DND-41 (cell line): ENCODE measurements around the gene NUBPL.

Experiments used
- ATAC-seq: fragments of 200-7000 bp; cut with Tn5 transposase; 3 replicates; pipeline ENCODE4 v1.9.1; 2021; ENCODE audit warnings: low read depth; ENCODE audit not compliant: insufficient read depth
- DNase-seq: peaks from one replicate; pipeline ENCODE4 v3.0.0-alpha.2; 2020
- H2AFZ ChIP-seq: 2 replicates; pipeline ENCODE4 v1.6.0; 2012; ENCODE audit warnings: low read depth, low read length
- H3K27ac ChIP-seq: 2 replicates; pipeline ENCODE4 v1.5.1; 2012; ENCODE audit warnings: low read length, inconsistent platforms
- H3K27me3 ChIP-seq: fragments of 200-600 bp; sonication (generic); 2 replicates; pipeline ENCODE4 v1.6.0; 2012; ENCODE audit warnings: low read length, mild to moderate bottlenecking, inconsistent platforms; ENCODE audit not compliant: insufficient read depth, poor library complexity
- H3K36me3 ChIP-seq: 2 replicates; pipeline ENCODE4 v1.5.1; 2012; ENCODE audit warnings: low read length, inconsistent platforms; ENCODE audit not compliant: insufficient read depth
- H3K4me1 ChIP-seq: 2 replicates; pipeline ENCODE4 v1.5.1; 2012; ENCODE audit warnings: mild to moderate bottlenecking, low read length; ENCODE audit not compliant: insufficient read depth
- H3K4me2 ChIP-seq: 2 replicates; pipeline ENCODE4 v1.6.0; 2012; ENCODE audit warnings: mild to moderate bottlenecking, moderate library complexity, low read length, inconsistent platforms; ENCODE audit not compliant: insufficient read depth
- H3K4me3 ChIP-seq, 2 experiments: fragments of 200-600 bp in 1 of 2; shearing (Covaris generic) in 1 of 2; 2 replicates each; pipeline ENCODE4 v1.5.1; 2012 to 2016; ENCODE audit warnings: inconsistent platforms in 2 of 2, low read length in 2 of 2, mild to moderate bottlenecking in 2 of 2, low read depth in 1 of 2, moderate library complexity in 1 of 2
- H3K79me2 ChIP-seq: 2 replicates; pipeline ENCODE4 v1.6.0; 2012; ENCODE audit warnings: low read length, inconsistent platforms; ENCODE audit not compliant: insufficient read depth
- H3K9ac ChIP-seq: 2 replicates; pipeline ENCODE4 v1.6.0; 2012; ENCODE audit warnings: low read depth, mild to moderate bottlenecking, inconsistent platforms, low read length, moderate library complexity
- H3K9me3 ChIP-seq: 2 replicates; pipeline ENCODE4 v1.5.1; 2012; ENCODE audit warnings: low read length, moderate library complexity, mild to moderate bottlenecking, inconsistent platforms; ENCODE audit not compliant: insufficient read depth, severe bottlenecking
- H4K20me1 ChIP-seq: 2 replicates; pipeline ENCODE4 v1.6.0; 2012; ENCODE audit warnings: low read length; ENCODE audit not compliant: insufficient read depth
- EZH2 ChIP-seq: IDR thresholded peaks from 3 replicates; pipeline ENCODE4 v1.6.1; 2012; ENCODE audit warnings: borderline replicate concordance, low read depth, mild to moderate bottlenecking, moderate library complexity, low read length, inconsistent platforms; ENCODE audit not compliant: severe bottlenecking
- TF ChIP-seq, protein P1 (sequence below): IDR thresholded peaks from 2 replicates; pipeline ENCODE4 v1.5.1; 2012; ENCODE audit warnings: borderline replicate concordance, low read length, moderate library complexity, mild to moderate bottlenecking; ENCODE audit not compliant: poor library complexity, severe bottlenecking; ENCODE audit errors: extremely low read depth

The NUBPL gene

DNA sequence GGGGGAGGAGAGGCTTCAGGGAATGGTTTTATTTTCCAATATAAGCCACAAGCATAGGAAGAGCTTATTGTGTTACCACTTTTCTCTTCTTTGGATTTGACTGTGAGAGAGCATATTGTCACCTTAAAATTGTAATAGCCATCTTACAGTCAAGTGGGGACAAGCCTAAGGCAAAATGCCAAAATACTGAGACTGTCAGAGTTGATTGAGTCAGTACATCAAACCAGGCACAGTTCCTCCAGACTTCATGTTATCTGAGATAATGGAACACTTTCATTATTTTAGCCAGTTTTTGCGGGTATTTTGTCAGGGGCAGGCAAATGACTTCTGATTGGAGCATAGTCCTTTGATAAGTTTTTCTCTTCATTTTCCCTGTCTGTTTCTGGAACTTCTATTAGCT lies 19.5 kb upstream of the NUBPL start:
- no peaks in the 10 kb centered on the region for H4K20me1 ChIP-seq
- no peak for DNase-seq
- no peaks in the 10 kb centered on the region for H3K9me3 ChIP-seq
- no peak overlapping the region for H3K4me2 ChIP-seq
- no peak for TF ChIP-seq EZH2
- ATAC-seq: no peak
- H3K79me2 ChIP-seq: no peaks in the 10 kb centered on the region
- H3K9ac ChIP-seq: no peak overlapping the region
- H2AFZ ChIP-seq: no peak overlapping the region
- H3K27ac ChIP-seq: no peak overlapping the region
- no peak overlapping the region for H3K4me3 ChIP-seq
- H3K4me1 ChIP-seq: no peaks in the 10 kb centered on the region
- H3K27me3 ChIP-seq: no peaks in the 10 kb centered on the region
- H3K36me3 ChIP-seq: no peaks in the 10 kb centered on the region

DNA sequence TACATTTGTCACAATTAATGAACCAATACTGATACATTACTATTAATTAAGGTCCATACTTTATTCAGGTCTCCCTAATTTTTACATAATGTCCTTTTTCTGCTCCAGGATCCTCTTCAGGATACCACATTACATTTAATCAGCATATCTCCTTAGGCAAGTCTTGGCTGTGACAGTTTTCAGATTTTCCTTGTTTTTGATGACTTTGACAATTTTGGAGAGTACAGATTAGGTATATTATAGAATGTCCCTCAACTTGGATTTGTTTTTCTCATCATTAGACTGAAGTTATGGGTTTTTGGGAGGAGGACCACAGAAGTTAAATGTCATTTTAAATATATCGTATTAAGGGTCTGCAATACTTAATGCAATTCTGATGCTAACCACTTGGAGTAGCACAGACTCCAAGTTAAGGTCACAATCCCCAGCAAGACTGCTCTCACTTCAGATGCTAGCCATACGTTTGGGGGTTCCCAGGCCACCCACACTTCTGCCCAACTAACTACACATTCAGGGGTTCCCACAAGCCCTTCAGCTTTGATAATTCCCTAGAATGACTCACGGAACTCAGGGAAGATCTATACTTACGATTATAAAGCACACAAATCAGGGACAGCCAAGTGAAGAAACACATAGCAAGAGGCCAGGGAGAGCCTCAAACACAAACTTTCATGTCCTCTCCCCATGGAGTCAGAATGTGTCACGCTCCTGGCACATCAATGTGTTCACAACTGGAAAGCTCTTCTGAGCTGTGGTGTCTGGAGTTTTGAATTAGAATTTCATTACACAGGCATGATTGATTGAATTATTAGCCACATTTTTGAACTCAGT lies 17.0 kb upstream of the NUBPL start:
- no peak overlapping the region for H3K9ac ChIP-seq
- TF ChIP-seq EZH2: no peak
- TF ChIP-seq, protein P1, sequence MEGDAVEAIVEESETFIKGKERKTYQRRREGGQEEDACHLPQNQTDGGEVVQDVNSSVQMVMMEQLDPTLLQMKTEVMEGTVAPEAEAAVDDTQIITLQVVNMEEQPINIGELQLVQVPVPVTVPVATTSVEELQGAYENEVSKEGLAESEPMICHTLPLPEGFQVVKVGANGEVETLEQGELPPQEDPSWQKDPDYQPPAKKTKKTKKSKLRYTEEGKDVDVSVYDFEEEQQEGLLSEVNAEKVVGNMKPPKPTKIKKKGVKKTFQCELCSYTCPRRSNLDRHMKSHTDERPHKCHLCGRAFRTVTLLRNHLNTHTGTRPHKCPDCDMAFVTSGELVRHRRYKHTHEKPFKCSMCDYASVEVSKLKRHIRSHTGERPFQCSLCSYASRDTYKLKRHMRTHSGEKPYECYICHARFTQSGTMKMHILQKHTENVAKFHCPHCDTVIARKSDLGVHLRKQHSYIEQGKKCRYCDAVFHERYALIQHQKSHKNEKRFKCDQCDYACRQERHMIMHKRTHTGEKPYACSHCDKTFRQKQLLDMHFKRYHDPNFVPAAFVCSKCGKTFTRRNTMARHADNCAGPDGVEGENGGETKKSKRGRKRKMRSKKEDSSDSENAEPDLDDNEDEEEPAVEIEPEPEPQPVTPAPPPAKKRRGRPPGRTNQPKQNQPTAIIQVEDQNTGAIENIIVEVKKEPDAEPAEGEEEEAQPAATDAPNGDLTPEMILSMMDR: peak; percentile 41
- H3K27ac ChIP-seq: no peak overlapping the region
- H3K4me2 ChIP-seq: no peak overlapping the region
- DNase-seq: no peak
- H3K9me3 ChIP-seq: peaks cover 3% of the 10 kb centered on the region
- no peaks in the 10 kb centered on the region for H3K27me3 ChIP-seq
- no peaks in the 10 kb centered on the region for H3K79me2 ChIP-seq
- no peak overlapping the region for H2AFZ ChIP-seq
- H3K4me3 ChIP-seq: no peak overlapping the region
- no peaks in the 10 kb centered on the region for H3K4me1 ChIP-seq
- H3K36me3 ChIP-seq: no peaks in the 10 kb centered on the region
- no peaks in the 10 kb centered on the region for H4K20me1 ChIP-seq
- no peak; the same call in 2 of the 3 replicates for ATAC-seq

GRCh38 chr14:31544816-31545215 lies 16.4 kb upstream of the NUBPL start:
- H4K20me1 ChIP-seq: no peaks in the 10 kb centered on the region
- H3K79me2 ChIP-seq: no peaks in the 10 kb centered on the region
- H3K4me2 ChIP-seq: no peak overlapping the region
- H3K9me3 ChIP-seq: peaks cover 3% of the 10 kb centered on the region
- no peak for DNase-seq
- H3K27me3 ChIP-seq: no peaks in the 10 kb centered on the region
- no peak for ATAC-seq
- H3K27ac ChIP-seq: no peak overlapping the region
- H3K36me3 ChIP-seq: no peaks in the 10 kb centered on the region
- no peak for TF ChIP-seq EZH2
- TF ChIP-seq, protein P1: no peak
- H2AFZ ChIP-seq: no peak overlapping the region
- no peak overlapping the region for H3K4me3 ChIP-seq
- no peaks in the 10 kb centered on the region for H3K4me1 ChIP-seq
- no peak overlapping the region for H3K9ac ChIP-seq

GRCh38 chr14:31545328-31545727 lies 15.9 kb upstream of the NUBPL start:
- H3K27me3 ChIP-seq: no peaks in the 10 kb centered on the region
- no peak for TF ChIP-seq EZH2
- no peak for ATAC-seq

More at GRCh38 chr14:31545328-31545727, 15.9 kb upstream of the NUBPL start:
- Histone ChIP-seq H3K27ac (no peak overlapping the region), H3K36me3 (no peaks in the 10 kb centered on the region), H3K4me3 (no peak overlapping the region), H3K4me2 (no peak overlapping the region), H3K9ac (no peak overlapping the region), H4K20me1 (no peaks in the 10 kb centered on the region), H2AFZ (no peak overlapping the region), H3K9me3 (peaks cover 3% of the 10 kb centered on the region), H3K4me1 (no peaks in the 10 kb centered on the region), H3K79me2 (no peaks in the 10 kb centered on the region)
- no peak for DNase-seq
